ENCODE measurements around the gene SON. TPM values are rescaled to one million over a fixed set of nuclear protein-coding genes. Genes with fewer than 3 reads are reported as not detected.
"Not testable (repeated sequence)": the region's sequence is repeated elsewhere in the genome, so short reads cannot be mapped to it uniquely, and the experiment has no call there.

The SON gene
- total RNA-seq, 1 donor from 2014 or later = 367 TPM

DNA sequence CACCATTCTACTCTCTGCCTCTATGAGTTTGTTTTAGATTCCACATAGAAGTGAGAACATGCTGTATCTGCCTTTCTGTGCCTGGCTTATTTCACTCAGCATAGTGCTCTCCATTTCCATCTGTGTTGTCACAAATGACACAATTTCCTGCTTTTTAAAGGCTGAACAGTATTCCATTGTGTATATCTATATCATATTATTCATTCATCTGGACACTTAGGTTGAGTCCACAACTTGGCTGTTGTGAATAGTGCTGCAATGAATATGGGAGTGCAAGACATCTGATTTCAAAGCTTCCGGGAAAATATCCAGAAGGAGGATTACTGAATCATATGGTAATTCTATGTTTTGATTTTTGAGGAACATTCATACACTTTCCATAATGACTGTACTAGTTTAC, 65.7 kb downstream of the SON start:
- Mint-ChIP-seq H3K9me3 (no peaks in the 10 kb centered on the region), H3K36me3 (ENCODE audit: low read depth) (peaks cover 3% of the 10 kb centered on the region), H3K27me3 (ENCODE audit: low read depth) (no peaks in the 10 kb centered on the region), H3K27ac (ENCODE audit: unreplicated experiment) (no peak overlapping the region), H3K4me1 (no peaks in the 10 kb centered on the region), H3K4me3 (no peak overlapping the region)
- TF ChIP-seq, protein P1, sequence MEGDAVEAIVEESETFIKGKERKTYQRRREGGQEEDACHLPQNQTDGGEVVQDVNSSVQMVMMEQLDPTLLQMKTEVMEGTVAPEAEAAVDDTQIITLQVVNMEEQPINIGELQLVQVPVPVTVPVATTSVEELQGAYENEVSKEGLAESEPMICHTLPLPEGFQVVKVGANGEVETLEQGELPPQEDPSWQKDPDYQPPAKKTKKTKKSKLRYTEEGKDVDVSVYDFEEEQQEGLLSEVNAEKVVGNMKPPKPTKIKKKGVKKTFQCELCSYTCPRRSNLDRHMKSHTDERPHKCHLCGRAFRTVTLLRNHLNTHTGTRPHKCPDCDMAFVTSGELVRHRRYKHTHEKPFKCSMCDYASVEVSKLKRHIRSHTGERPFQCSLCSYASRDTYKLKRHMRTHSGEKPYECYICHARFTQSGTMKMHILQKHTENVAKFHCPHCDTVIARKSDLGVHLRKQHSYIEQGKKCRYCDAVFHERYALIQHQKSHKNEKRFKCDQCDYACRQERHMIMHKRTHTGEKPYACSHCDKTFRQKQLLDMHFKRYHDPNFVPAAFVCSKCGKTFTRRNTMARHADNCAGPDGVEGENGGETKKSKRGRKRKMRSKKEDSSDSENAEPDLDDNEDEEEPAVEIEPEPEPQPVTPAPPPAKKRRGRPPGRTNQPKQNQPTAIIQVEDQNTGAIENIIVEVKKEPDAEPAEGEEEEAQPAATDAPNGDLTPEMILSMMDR (conservative IDR thresholded peaks at IDR 0.05) = no peak
- no peak for DNase-seq (ENCODE audit: low read depth, low spot score)

DNA sequence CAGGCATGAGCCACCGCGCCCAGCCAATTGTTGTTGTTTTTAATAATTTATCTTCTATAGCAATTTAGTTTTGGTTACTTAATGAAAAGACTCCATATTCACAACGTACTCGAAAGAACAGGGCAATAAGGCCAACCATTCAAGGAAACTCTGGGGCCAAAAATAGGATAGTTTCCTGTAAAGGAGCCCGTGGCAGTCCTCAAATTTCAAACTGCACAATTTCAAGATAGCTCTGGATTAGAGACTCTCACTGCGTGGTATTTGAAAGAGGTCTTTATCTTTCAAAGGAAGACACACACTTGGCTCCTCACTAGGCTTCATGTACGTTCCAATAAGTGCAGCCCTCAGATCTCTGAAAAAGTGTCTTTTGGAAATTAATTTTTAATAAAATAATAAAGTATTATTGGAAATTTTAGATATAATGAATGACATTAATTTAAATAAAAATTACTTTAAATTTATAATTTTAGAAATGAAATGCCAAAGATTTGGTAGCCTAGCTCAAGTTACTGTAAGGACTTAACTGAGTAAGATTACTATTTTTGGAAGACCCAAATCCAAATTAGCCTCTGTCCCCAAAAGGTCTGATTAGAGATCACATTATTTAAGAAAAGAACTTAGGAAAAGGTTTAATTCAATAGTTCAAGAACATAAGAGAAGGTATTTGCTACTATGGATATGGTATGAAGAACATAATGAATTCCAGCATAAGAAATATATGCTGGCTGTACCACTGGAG, 68.3 kb downstream of the SON start:
- no peak for DNase-seq (ENCODE audit: low read depth, low spot score)
- H3K27ac Mint-ChIP-seq (ENCODE audit: unreplicated experiment) = no peak overlapping the region
- no peaks in the 10 kb centered on the region for H3K4me1 Mint-ChIP-seq
- no peaks in the 10 kb centered on the region for H3K27me3 Mint-ChIP-seq (ENCODE audit: low read depth)
- TF ChIP-seq, protein P1 (conservative IDR thresholded peaks at IDR 0.05) = no peak
- no peak overlapping the region for H3K4me3 Mint-ChIP-seq
- no peaks in the 10 kb centered on the region for H3K9me3 Mint-ChIP-seq
- peaks cover 3% of the 10 kb centered on the region for H3K36me3 Mint-ChIP-seq (ENCODE audit: low read depth)

DNA sequence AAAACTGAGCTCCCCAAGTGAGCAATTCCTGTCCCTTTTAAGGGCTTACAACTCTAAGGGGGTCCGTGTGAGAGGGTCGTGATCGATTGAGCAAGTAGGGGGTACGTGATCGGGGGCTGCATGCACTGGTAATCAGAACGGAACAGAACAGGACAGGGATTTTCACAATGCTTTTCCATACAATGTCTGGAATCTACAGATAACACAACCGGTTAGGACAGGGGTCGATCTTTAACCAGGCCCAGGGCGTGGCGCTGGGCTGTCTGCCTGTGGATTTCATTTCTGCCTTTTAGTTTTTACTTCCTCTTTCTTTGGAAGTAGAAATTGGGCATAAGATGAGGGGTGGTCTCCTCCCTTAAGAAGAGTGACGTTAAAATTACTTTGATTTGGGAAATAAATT, 74.7 kb downstream of the SON start:
- not testable (repeated sequence) for H3K27me3 Mint-ChIP-seq (ENCODE audit: low read depth); H3K27ac Mint-ChIP-seq (ENCODE audit: unreplicated experiment)

DNA sequence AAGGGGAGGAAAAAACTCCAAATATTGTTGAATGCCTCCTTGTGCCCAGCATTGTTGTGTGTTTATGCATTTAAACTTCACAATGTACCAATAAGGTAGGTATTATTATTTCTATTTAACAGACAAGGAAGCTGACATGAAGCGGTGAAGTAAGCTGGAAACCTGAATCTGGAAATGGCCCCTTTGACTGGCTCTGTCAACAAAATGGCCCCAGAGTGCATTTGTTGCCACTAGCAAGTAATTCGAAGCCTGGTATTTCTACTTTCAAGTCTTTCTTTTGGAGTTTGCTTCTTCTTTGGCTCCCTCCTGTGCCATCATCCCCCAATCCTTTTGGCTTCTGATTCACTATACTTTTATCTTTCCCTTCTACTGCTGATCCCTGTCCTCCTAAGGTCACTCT, 75.6 kb downstream of the SON start:
- peaks cover 23% of the 10 kb centered on the region for H3K36me3 Mint-ChIP-seq (ENCODE audit: low read depth)
- TF ChIP-seq, protein P1 (conservative IDR thresholded peaks at IDR 0.05) = no peak
- H3K9me3 Mint-ChIP-seq = no peaks in the 10 kb centered on the region
- no peak for DNase-seq (ENCODE audit: low read depth, low spot score)
- H3K4me1 Mint-ChIP-seq = peaks cover 9% of the 10 kb centered on the region
- peak overlapping the region; percentile 0 for H3K27ac Mint-ChIP-seq (ENCODE audit: unreplicated experiment)
- no peaks in the 10 kb centered on the region for H3K27me3 Mint-ChIP-seq (ENCODE audit: low read depth)
- H3K4me3 Mint-ChIP-seq = no peak overlapping the region

More for the DNA sequence above, 74.7 kb downstream of the SON start:
- H3K4me3 Mint-ChIP-seq; DNase-seq (ENCODE audit: low read depth, low spot score); H3K9me3 Mint-ChIP-seq; H3K4me1 Mint-ChIP-seq: not testable (repeated sequence)
- H3K36me3 Mint-ChIP-seq (ENCODE audit: low read depth) = peaks cover 24% of the 10 kb centered on the region

DNA sequence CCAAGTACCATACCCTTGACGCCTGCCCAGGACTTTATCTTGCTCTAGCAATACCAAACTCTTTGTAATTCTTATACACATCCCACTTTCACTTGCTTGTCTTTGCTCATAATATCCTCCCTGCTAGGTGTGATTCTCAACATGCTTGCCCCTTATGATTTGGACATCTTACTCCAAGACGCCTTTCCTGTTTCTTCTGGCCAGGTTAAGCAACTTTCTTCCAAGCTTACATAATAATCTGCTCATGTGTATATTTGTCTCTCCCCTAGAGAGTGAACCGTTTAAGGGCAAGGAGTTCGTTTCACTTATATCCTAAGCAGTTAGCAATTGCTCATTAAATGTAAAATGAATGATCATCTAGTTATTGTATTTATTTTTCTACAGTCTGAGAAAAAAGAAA, 76.9 kb downstream of the SON start:
- no peak overlapping the region for H3K27ac Mint-ChIP-seq (ENCODE audit: unreplicated experiment)
- DNase-seq (ENCODE audit: low read depth, low spot score) = no peak
- no peaks in the 10 kb centered on the region for H3K27me3 Mint-ChIP-seq (ENCODE audit: low read depth)
- H3K36me3 Mint-ChIP-seq (ENCODE audit: low read depth) = peaks cover 22% of the 10 kb centered on the region
- TF ChIP-seq, protein P1 (conservative IDR thresholded peaks at IDR 0.05) = no peak
- no peaks in the 10 kb centered on the region for H3K9me3 Mint-ChIP-seq
- H3K4me1 Mint-ChIP-seq = peaks cover 9% of the 10 kb centered on the region
- H3K4me3 Mint-ChIP-seq = no peak overlapping the region

DNA sequence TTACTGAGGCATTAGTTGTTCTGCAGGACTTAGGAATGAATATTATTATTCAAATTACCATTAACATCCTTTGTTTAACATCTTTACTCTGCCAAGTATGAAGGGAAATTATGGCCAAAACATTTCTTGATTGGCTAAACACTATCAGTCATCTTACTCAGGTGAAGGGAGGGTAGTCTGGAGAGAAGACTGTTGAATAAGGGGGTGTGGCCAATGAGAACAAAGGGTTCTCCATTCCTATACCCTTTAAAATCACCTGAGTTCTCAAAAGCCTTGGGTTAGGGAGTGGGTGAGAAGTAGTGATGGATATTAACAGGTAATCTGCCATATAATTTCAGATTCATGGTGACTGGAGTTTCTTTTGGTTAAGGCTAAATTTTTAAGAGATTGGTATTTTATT, 79.4 kb downstream of the SON start:
- H3K27ac Mint-ChIP-seq (ENCODE audit: unreplicated experiment) = no peak overlapping the region
- no peaks in the 10 kb centered on the region for H3K9me3 Mint-ChIP-seq
- TF ChIP-seq, protein P1 (conservative IDR thresholded peaks at IDR 0.05) = no peak
- peaks cover 24% of the 10 kb centered on the region for H3K36me3 Mint-ChIP-seq (ENCODE audit: low read depth)
- H3K4me3 Mint-ChIP-seq = no peak overlapping the region
- peaks cover 9% of the 10 kb centered on the region for H3K4me1 Mint-ChIP-seq
- H3K27me3 Mint-ChIP-seq (ENCODE audit: low read depth) = no peaks in the 10 kb centered on the region
- no peak for DNase-seq (ENCODE audit: low read depth, low spot score)

DNA sequence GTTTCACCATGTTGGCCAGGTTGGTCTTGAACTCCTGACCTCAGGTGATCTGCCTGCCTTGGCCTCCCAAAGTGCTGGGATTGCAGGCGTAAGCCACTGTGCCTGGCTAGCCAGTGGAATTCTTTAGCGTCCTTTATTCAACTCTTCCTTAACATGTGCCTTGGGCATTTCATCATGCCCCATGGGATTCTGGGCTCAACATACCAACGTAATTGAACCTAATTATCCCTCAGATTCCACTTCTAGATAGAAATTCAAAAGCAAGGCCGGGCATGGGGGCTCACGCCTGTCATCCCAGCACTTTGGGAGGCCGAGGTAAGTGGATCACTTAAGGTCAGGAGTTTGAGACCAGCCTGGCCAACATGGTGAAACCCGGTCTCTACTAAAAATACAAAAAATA, 83.3 kb downstream of the SON start:
- not testable (repeated sequence) for DNase-seq (ENCODE audit: low read depth, low spot score); H3K27me3 Mint-ChIP-seq (ENCODE audit: low read depth); H3K4me3 Mint-ChIP-seq; H3K9me3 Mint-ChIP-seq; H3K27ac Mint-ChIP-seq (ENCODE audit: unreplicated experiment); H3K4me1 Mint-ChIP-seq
- peaks cover 21% of the 10 kb centered on the region for H3K36me3 Mint-ChIP-seq (ENCODE audit: low read depth)
